Endothelial cell of umbilical vein (primary cell): ENCODE results near the gene TTLL11. TPM values are rescaled to one million over a fixed set of nuclear protein-coding genes. Genes with fewer than 3 reads are reported as not detected.

Source experiments
- BruUV-seq: library from RNA; stranded (reverse); fragments of 400-500 nt; replicated peaks from 2 replicates; lab custom pipeline; 2021; lab: Mats Ljungman, UMichigan
- CTCF ChIA-PET: fragments of 300-600, 350-600 bp; sonication (Branson Sonifier 250); formaldehyde crosslinking; loops from one replicate; lab custom pipeline; 2021; ENCODE audit warnings: antibody characterized with exemption, inconsistent platforms; lab: Charles Lee
- POLR2A ChIA-PET: fragments of 300-600, 350-600 bp; sonication (Branson Sonifier 250); formaldehyde crosslinking; loops from one replicate; lab custom pipeline; 2021; ENCODE audit warnings: antibody characterized with exemption, inconsistent platforms; lab: Charles Lee
- DNase-seq: peaks from one replicate; pipeline ENCODE4 v3.0.0-alpha.2; 2011; ENCODE audit warnings: low read depth, low spot score
- FAIRE-seq: peaks from 2 replicates; lab custom pipeline; 2011; peaks lifted over from hg19 to GRCh38; lab: Jason Lieb, UNC
- H2AFZ ChIP-seq: 2 replicates; pipeline ENCODE4 v1.6.0; 2012; ENCODE audit warnings: low read depth, low read length, control low read depth, inconsistent platforms
- H3K27ac ChIP-seq: 2 replicates; pipeline ENCODE4 v1.5.1; 2011; ENCODE audit warnings: low read depth, mild to moderate bottlenecking, control low read depth, low read length, moderate library complexity; ENCODE audit not compliant: insufficient read depth
- H3K27me3 ChIP-seq, 2 experiments: 2 replicates each; pipeline versions ENCODE4 v1.6.0 to v1.6.1; 2011; ENCODE audit warnings: low read length in 2 of 2, mixed read lengths in 1 of 2; ENCODE audit not compliant: control insufficient read depth in 2 of 2, insufficient read depth in 2 of 2
- H3K36me3 ChIP-seq, 2 experiments: 2 replicates in 1 of 2; 3 replicates in 1 of 2; pipeline ENCODE4 v1.5.1; 2011; ENCODE audit warnings: low read length in 2 of 2, mild to moderate bottlenecking in 1 of 2, moderate library complexity in 1 of 2; ENCODE audit not compliant: control insufficient read depth in 2 of 2, insufficient read depth in 2 of 2; ENCODE audit errors: extremely low read depth in 1 of 2
- H3K4me1 ChIP-seq: 3 replicates; pipeline ENCODE4 v1.5.1; 2011; ENCODE audit warnings: mild to moderate bottlenecking, low read length; ENCODE audit not compliant: control insufficient read depth, insufficient read depth; ENCODE audit errors: extremely low read depth
- H3K4me2 ChIP-seq: 2 replicates; pipeline ENCODE4 v1.6.1; 2011; ENCODE audit warnings: low read length, control low read depth, mixed read lengths; ENCODE audit not compliant: insufficient read depth
- H3K4me3 ChIP-seq, 3 experiments: fragments of 200-600 bp in 1 of 3; sonication (generic), shearing (Covaris generic) in 1 of 3; replicated peaks in 1 of 3; 2 replicates each; pipeline ENCODE4 v1.5.1; 2011 to 2016; ENCODE audit warnings: control low read depth in 3 of 3, low read length in 3 of 3, mild to moderate bottlenecking in 2 of 3, inconsistent platforms in 1 of 3, low read depth in 1 of 3, moderate library complexity in 1 of 3; ENCODE audit not compliant: insufficient read depth in 1 of 3
- H3K79me2 ChIP-seq: 2 replicates; pipeline ENCODE4 v1.6.0; 2012; ENCODE audit warnings: low read length, inconsistent platforms; ENCODE audit not compliant: control insufficient read depth, insufficient read depth
- H3K9ac ChIP-seq: replicated peaks from 2 replicates; pipeline ENCODE3; 2011; ENCODE audit warnings: low read length, control low read depth; ENCODE audit not compliant: insufficient read depth; ENCODE audit errors: extremely low read depth
- H3K9me1 ChIP-seq: replicated peaks from 3 replicates; pipeline ENCODE4 v1.6.0; 2011; ENCODE audit warnings: mild to moderate bottlenecking, low read length; ENCODE audit not compliant: control insufficient read depth, insufficient read depth; ENCODE audit errors: extremely low read depth
- H3K9me3 ChIP-seq: replicated peaks from 2 replicates; pipeline ENCODE4 v1.5.1; 2012; ENCODE audit warnings: low read length, inconsistent platforms; ENCODE audit not compliant: control insufficient read depth, insufficient read depth
- H4K20me1 ChIP-seq: replicated peaks from 2 replicates; pipeline ENCODE3; 2011; ENCODE audit warnings: mild to moderate bottlenecking, low read length; ENCODE audit not compliant: control insufficient read depth, insufficient read depth; ENCODE audit errors: extremely low read depth
- CTCF ChIP-seq, 2 donors: IDR thresholded peaks; 1 replicate in 1 of 2; 2 replicates in 1 of 2; pipeline ENCODE4 v1.5.1; 2011; ENCODE audit warnings: low read length in 2 of 2, mild to moderate bottlenecking in 2 of 2, moderate library complexity in 2 of 2, control low read depth in 1 of 2, inconsistent platforms in 1 of 2, low read depth in 1 of 2; ENCODE audit not compliant: insufficient read depth in 1 of 2; ENCODE audit errors: extremely low read depth in 1 of 2
- EZH2 ChIP-seq: IDR thresholded peaks from 2 replicates; pipeline ENCODE4 v1.6.1; 2012; ENCODE audit warnings: borderline replicate concordance, low read depth, mild to moderate bottlenecking, moderate library complexity, low read length, inconsistent platforms; ENCODE audit not compliant: severe bottlenecking
- FOS ChIP-seq: IDR thresholded peaks from 2 replicates; pipeline ENCODE4 v1.6.1; 2011; ENCODE audit warnings: mild to moderate bottlenecking, low read length, moderate library complexity, borderline replicate concordance; ENCODE audit not compliant: insufficient read depth
- GATA2 ChIP-seq: IDR thresholded peaks from 2 replicates; pipeline ENCODE4 v1.7.0; 2011; ENCODE audit warnings: low read depth, mild to moderate bottlenecking, moderate library complexity, mixed read lengths, low read length; ENCODE audit not compliant: insufficient read length, insufficient read depth
- JUN ChIP-seq: IDR thresholded peaks from 2 replicates; pipeline ENCODE4 v1.6.1; 2011; ENCODE audit warnings: borderline replicate concordance, low read depth; ENCODE audit not compliant: insufficient read length, insufficient read depth
- MYC ChIP-seq: IDR thresholded peaks from one replicate; pipeline ENCODE4 v1.6.1; 2011; ENCODE audit warnings: mild to moderate bottlenecking, low read depth, low read length
- POLR2A ChIP-seq: IDR thresholded peaks from 2 replicates; pipeline ENCODE4 v1.6.1; 2012; ENCODE audit warnings: low read depth, mild to moderate bottlenecking, control low read depth, low read length
- POLR2AphosphoS5 ChIP-seq: IDR thresholded peaks from 2 replicates; pipeline ENCODE4 v1.6.1; 2012; ENCODE audit warnings: low read depth, mild to moderate bottlenecking, control low read depth, low read length, moderate library complexity; ENCODE audit not compliant: insufficient read depth
- dilution Hi-C: fragments of 300-500 bp; cut with MboI; formaldehyde crosslinking; loops from one replicate; pipeline ENCODE4 v1.15.0; 2019; ENCODE audit warnings: low sequenced_read_pairs; ENCODE audit not compliant: extremely low pct_ligation_motif_present
- intact Hi-C: fragments of 100-400 bp; cut with micrococcal nuclease; formaldehyde crosslinking; loops from one replicate; pipeline ENCODE4 v1.10.0; 2022
- polyA plus RNA-seq, 4 experiments: library from polyadenylated mRNA; depleted of rRNA in 3 of 4; stranded (reverse) in 3 of 4; unstranded in 1 of 4; fragments of >200 nt; gene quantifications; 2 replicates each; pipeline versions ENCODE4 v1.2.1 to v1.2.3, GENCODE V29; 2011 to 2012; ENCODE audit warnings: missing spikeins in 1 of 4
- total RNA-seq: library from RNA; stranded (reverse); gene quantifications from 2 replicates; pipeline ENCODE4 v1.2.3, GENCODE V29; 2021
- TF ChIP-seq, protein P1 (sequence below): IDR thresholded peaks from 2 replicates; pipeline ENCODE4 v1.6.1; 2011; ENCODE audit not compliant: insufficient read depth, insufficient read length

TTLL11 gene
- total and polyA plus RNA-seq, 2 donors (not counting 3 experiments of a cell fraction or from before 2014, with no cell fraction given), result 4.9 to 5.1 TPM

- H3K9me1 ChIP-seq, result no peaks in the 10 kb centered on the region
- ChIA-PET POLR2A (no interaction called here), CTCF (interaction anchor here (1.0 kb wide), 1 partner anchor 29 kb away, joined by 3 read pairs; no protein-coding TSS in a partner anchor)
- TF ChIP-seq CTCF (IDR thresholded peaks at IDR 0.05; ENCODE audit: extremely low read depth in 1 of 2, insufficient read depth in 1 of 2, low read depth in 1 of 2, low read length in 2 of 2) (no peak), EZH2 (no peak), GATA2 (no peak), POLR2A (no peak), MYC (no peak), POLR2AphosphoS5 (no peak), JUN (no peak), FOS (no peak)
- TF ChIP-seq, protein P1, sequence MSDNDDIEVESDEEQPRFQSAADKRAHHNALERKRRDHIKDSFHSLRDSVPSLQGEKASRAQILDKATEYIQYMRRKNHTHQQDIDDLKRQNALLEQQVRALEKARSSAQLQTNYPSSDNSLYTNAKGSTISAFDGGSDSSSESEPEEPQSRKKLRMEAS, result no peak
- no TSS peak for BruUV-seq
- H4K20me1 ChIP-seq, result no peaks in the 10 kb centered on the region
- no peak overlapping the region for H3K4me2 ChIP-seq
- H3K79me2 ChIP-seq, result no peaks in the 10 kb centered on the region
- DNase-seq (no peak), FAIRE-seq (no peak)
- H3K4me1 ChIP-seq, result peaks cover 17% of the 10 kb centered on the region
- H2AFZ ChIP-seq, result no peak overlapping the region
- H3K4me3 ChIP-seq, result no peak overlapping the region
- intact Hi-C loops (no loop called here), dilution Hi-C loops (no loop called here)
- H3K9me3 ChIP-seq, result no peaks in the 10 kb centered on the region
- no peaks in the 10 kb centered on the region for H3K27me3 ChIP-seq
- H3K27ac ChIP-seq, result no peak overlapping the region
- H3K9ac ChIP-seq, result no peak overlapping the region
- peaks cover 0 to 49% of the 10 kb centered on the region in 2 experiments for H3K36me3 ChIP-seq
These were observed 318.1 kb downstream of the TTLL11 start for GRCh38 chr9:121774715-121775613.
